Colonic mucosa (tissue), 4 donors: ENCODE results near the gene PRELID2. TPM values are rescaled to one million over a fixed set of nuclear protein-coding genes. Genes with fewer than 3 reads are reported as not detected.

Experiments used
- DNase-seq: peaks from one replicate; pipeline ENCODE4 v3.0.0-alpha.2; 2020
- H3K27ac ChIP-seq: fragments of 200-600 bp; one replicate; pipeline ENCODE4 v1.8.0; 2021
- H3K27me3 ChIP-seq: fragments of 200-600 bp; one replicate; pipeline ENCODE4 v1.8.0; 2021
- H3K36me3 ChIP-seq: fragments of 200-600 bp; one replicate; pipeline ENCODE4 v1.8.0; 2021
- H3K4me1 ChIP-seq: fragments of 200-600 bp; one replicate; pipeline ENCODE4 v1.8.0; 2021; ENCODE audit warnings: mild to moderate bottlenecking
- H3K4me3 ChIP-seq: fragments of 200-600 bp; one replicate; pipeline ENCODE4 v1.8.0; 2021
- H3K9ac ChIP-seq, 2 donors: one replicate each; pipeline ENCODE4 v1.7.0; 2013; ENCODE audit warnings: control low read depth in 2 of 2, low read depth in 2 of 2, low read length in 2 of 2
- H3K9me3 ChIP-seq: fragments of 200-600 bp; one replicate; pipeline ENCODE4 v1.8.0; 2021
- intact Hi-C: fragments of 100-400 bp; cut with DNase I; formaldehyde crosslinking; loops from one replicate; pipeline ENCODE4 v1.14.1; 2022
- total RNA-seq, 2 donors: library from RNA; stranded (reverse); fragmentation: NEBNext Ultra II Directional in 1 of 2; extraction: Animal tissue kit (Norgen Biotek cat#: 25700) in 1 of 2; gene quantifications; one replicate each; pipeline ENCODE4 v1.2.1, GENCODE V29; 2021
- TF ChIP-seq, protein P1 (sequence below): fragments of 200-600 bp; IDR thresholded peaks from one replicate; pipeline ENCODE4 v1.8.0; 2022; ENCODE audit warnings: antibody characterized with exemption, mild to moderate bottlenecking
- donor health status: healthy.
- donor health status: DM: no; HTN: no; CAD: no.
- donor health status: DM: no; HTN: no; CAD: no.

Gene PRELID2
- total RNA-seq, 2 donors from 2014 or later: 96.2 to 105 TPM

DNA sequence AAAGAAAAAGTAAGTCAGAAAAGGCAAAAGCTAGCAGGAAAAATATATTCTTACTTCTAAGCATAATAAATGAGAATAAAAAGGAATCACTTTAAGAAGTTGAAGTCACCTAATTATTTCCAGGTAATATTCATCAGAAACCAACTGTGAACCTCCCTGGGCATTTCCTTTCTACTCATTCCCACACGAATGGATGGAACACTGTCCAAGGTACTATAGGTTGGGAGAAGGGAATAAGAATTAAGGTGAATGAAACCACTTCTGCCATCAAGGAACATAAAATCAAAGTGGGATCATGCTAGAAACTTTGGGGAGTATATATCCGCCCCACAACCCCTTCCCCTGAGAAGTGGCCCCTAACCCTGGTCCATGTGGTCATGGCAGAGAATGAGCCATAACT, 41.6 kb downstream of the PRELID2 start:
- TF ChIP-seq, protein P1, sequence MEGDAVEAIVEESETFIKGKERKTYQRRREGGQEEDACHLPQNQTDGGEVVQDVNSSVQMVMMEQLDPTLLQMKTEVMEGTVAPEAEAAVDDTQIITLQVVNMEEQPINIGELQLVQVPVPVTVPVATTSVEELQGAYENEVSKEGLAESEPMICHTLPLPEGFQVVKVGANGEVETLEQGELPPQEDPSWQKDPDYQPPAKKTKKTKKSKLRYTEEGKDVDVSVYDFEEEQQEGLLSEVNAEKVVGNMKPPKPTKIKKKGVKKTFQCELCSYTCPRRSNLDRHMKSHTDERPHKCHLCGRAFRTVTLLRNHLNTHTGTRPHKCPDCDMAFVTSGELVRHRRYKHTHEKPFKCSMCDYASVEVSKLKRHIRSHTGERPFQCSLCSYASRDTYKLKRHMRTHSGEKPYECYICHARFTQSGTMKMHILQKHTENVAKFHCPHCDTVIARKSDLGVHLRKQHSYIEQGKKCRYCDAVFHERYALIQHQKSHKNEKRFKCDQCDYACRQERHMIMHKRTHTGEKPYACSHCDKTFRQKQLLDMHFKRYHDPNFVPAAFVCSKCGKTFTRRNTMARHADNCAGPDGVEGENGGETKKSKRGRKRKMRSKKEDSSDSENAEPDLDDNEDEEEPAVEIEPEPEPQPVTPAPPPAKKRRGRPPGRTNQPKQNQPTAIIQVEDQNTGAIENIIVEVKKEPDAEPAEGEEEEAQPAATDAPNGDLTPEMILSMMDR: no peak
- H3K36me3 ChIP-seq: no peaks in the 10 kb centered on the region
- no peaks in the 10 kb centered on the region for H3K4me1 ChIP-seq
- DNase-seq: no peak
- no peak overlapping the region for H3K9ac ChIP-seq
- no peak overlapping the region for H3K4me3 ChIP-seq
- no peak overlapping the region for H3K27ac ChIP-seq
- H3K9me3 ChIP-seq: no peaks in the 10 kb centered on the region
- intact Hi-C loops: no loop called here
- H3K27me3 ChIP-seq: no peaks in the 10 kb centered on the region

DNA sequence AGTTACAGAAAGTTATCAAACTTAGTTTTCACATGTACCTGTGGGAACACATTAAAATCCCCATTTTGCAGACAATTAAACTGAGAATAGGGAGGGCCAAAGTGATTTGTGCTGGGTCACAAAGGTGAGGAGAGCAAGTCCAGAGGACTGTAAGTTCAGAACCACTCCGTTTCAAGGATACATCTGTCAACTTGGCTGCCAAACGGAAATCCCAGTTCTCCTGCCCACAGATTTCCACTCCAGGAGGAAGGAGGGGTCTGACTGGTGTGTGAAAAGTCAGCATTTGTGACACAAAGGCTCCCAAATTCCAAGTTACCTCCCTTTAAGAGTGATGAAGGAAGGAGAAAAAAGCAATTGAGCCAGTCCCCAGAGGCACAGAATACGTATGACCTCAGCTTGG, 42.3 kb downstream of the PRELID2 start:
- intact Hi-C loops: no loop called here

DNA sequence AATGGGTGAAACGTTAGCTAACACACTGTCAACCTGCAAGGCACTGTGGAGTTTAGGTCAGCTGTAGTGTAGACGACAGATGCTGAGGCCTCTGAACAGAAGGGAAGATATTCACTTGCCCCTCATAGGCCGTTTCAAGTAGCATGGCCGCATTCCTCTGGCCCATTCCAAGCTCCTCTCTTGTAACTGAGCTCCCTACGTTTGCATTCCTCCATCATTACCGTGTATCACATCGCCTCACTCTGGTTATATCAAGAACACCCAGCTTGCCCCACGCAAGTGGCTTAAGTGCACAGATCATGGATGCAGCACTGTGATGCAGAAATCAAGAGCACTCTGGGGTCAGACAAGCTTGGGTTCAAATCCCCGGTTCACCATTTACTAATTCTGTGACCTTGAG, 43.3 kb downstream of the PRELID2 start:
- no peaks in the 10 kb centered on the region for H3K4me1 ChIP-seq
- no peaks in the 10 kb centered on the region for H3K9me3 ChIP-seq
- no peak overlapping the region for H3K4me3 ChIP-seq
- no peaks in the 10 kb centered on the region for H3K36me3 ChIP-seq
- intact Hi-C loops: no loop called here
- no peak overlapping the region for H3K27ac ChIP-seq
- no peaks in the 10 kb centered on the region for H3K27me3 ChIP-seq
- DNase-seq: no peak
- no peak overlapping the region for H3K9ac ChIP-seq
- TF ChIP-seq, protein P1: no peak

More for the DNA sequence above, 42.3 kb downstream of the PRELID2 start:
- TF ChIP-seq, protein P1: no peak
- Histone ChIP-seq H3K9ac (no peak overlapping the region), H3K9me3 (no peaks in the 10 kb centered on the region), H3K4me3 (no peak overlapping the region), H3K36me3 (no peaks in the 10 kb centered on the region), H3K4me1 (no peaks in the 10 kb centered on the region), H3K27ac (no peak overlapping the region), H3K27me3 (no peaks in the 10 kb centered on the region)
- DNase-seq: no peak

DNA sequence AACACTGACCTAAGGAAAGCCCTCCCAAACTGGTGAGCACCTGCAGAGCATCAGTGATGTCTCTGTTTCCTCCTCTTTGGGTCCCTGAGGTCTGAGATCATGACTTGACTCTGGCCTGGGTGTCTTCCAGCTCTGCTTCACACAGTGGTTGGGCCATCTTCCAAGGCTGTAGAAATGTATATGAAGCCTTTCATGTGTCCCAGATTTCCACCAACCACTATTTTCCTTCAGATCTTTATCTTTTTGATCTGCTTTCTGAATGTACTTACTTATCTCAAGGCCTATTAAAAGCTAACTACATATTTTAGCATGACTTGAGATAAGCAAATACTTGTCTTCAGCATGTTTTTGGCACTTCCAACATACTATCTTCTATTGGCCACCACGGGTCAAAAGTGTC, 47.1 kb downstream of the PRELID2 start:
- TF ChIP-seq, protein P1: no peak
- intact Hi-C loops: no loop called here
- no peak overlapping the region for H3K9ac ChIP-seq
- H3K27ac ChIP-seq: no peak overlapping the region
- H3K36me3 ChIP-seq: no peaks in the 10 kb centered on the region
- no peaks in the 10 kb centered on the region for H3K9me3 ChIP-seq
- H3K27me3 ChIP-seq: no peaks in the 10 kb centered on the region
- no peak for DNase-seq
- no peak overlapping the region for H3K4me3 ChIP-seq
- no peaks in the 10 kb centered on the region for H3K4me1 ChIP-seq

DNA sequence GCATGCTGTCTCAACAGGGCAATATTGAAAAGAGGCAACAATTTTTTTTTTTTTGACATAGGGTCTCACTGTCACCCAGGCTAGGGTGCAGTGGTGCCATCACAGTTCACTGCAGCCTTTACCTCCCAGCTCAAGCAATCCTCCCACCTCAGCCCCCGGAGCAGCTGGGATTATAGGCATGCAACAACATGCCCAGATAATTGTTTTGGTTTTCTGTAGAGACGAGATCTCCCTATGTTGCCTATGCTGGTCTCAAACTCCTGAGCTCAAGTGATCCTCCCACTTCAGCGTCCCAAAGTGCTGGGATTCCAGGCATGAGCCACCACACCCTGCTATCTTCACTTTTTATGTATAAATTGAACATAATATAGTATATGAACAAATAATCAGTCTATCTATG, 47.6 kb downstream of the PRELID2 start:
- no peak for DNase-seq
- H3K4me1 ChIP-seq: no peaks in the 10 kb centered on the region
- no peaks in the 10 kb centered on the region for H3K27me3 ChIP-seq
- H3K9me3 ChIP-seq: no peaks in the 10 kb centered on the region
- no peak overlapping the region for H3K27ac ChIP-seq
- no peak overlapping the region for H3K4me3 ChIP-seq
- intact Hi-C loops: no loop called here
- TF ChIP-seq, protein P1: no peak
- H3K36me3 ChIP-seq: no peaks in the 10 kb centered on the region
- H3K9ac ChIP-seq: no peak overlapping the region

DNA sequence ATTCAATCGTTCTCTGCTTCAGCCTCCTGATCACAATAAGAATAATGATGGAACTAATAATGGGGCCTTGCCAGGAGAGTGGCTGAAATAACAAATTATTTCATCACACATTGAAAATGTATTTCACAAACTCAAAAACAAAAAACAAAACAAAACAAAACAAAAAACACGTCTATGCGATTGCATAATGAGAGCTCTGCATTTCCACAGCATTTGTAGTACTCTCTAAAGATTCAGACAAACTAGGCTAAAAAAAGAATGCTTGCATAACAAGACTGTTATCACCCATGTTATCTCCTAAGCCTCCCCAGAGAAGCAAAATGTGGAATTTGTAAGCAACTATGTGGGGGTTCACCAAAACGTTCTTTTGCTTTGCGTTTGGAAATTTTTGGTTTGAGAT, 48.1 kb downstream of the PRELID2 start:
- H3K4me1 ChIP-seq: no peaks in the 10 kb centered on the region
- no peak for DNase-seq
- intact Hi-C loops: no loop called here
- H3K27me3 ChIP-seq: no peaks in the 10 kb centered on the region
- H3K9ac ChIP-seq: no peak overlapping the region
- TF ChIP-seq, protein P1: no peak
- H3K4me3 ChIP-seq: no peak overlapping the region
- H3K9me3 ChIP-seq: no peaks in the 10 kb centered on the region
- H3K27ac ChIP-seq: no peak overlapping the region
- no peaks in the 10 kb centered on the region for H3K36me3 ChIP-seq
